SK-N-MC (cell line): Measurements from ENCODE around the gene SNX15.

ENCODE experiments used
- EZH2 ChIP-seq: fragments of 200-600 bp; sonication (generic); IDR thresholded peaks from one replicate; pipeline ENCODE4 v1.6.1; 2017; ENCODE audit warnings: antibody characterized with exemption
- FOXP2 ChIP-seq: optimal IDR thresholded peaks from 2 replicates; pipeline ENCODE3; 2011; ENCODE audit warnings: mild to moderate bottlenecking, moderate library complexity; ENCODE audit not compliant: insufficient read depth; ENCODE audit errors: extremely low read length, control extremely low read depth
- POLR2AphosphoS5 ChIP-seq: IDR thresholded peaks from 2 replicates; pipeline ENCODE4 v1.6.1; 2012; ENCODE audit warnings: mild to moderate bottlenecking, low read depth, low read length, borderline replicate concordance

DNA sequence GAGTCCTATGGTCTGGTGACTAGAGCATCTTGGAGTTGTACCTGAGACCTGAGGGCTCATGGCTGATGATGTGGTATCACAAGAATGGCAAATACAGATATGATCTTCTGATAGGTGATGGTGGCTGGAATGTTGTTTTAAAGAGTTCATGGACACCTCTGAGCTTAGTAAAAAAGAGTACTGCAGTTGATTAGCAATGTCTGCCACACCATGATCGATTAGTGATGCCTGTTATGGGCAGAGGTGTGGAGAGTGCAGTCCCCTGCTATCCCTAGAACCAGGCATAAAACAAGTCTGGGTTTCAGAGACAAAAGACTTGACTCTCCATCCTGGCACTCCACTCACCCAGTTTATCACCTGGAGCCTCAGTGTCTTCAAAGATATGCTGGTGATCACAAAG, 29.1 kb upstream of the SNX15 start:
- TF ChIP-seq POLR2AphosphoS5 (no peak), EZH2 (no peak), FOXP2 (no peak)
